Colonic mucosa (tissue), 4 donors: ENCODE results near the gene CARD19. TPM values are rescaled to one million over a fixed set of nuclear protein-coding genes. Genes with fewer than 3 reads are reported as not detected.

Source experiments
- DNase-seq: peaks from one replicate; pipeline ENCODE4 v3.0.0-alpha.2; 2020
- H3K27ac ChIP-seq: fragments of 200-600 bp; one replicate; pipeline ENCODE4 v1.8.0; 2021
- H3K27me3 ChIP-seq: fragments of 200-600 bp; one replicate; pipeline ENCODE4 v1.8.0; 2021
- H3K36me3 ChIP-seq: fragments of 200-600 bp; one replicate; pipeline ENCODE4 v1.8.0; 2021
- H3K4me1 ChIP-seq: fragments of 200-600 bp; one replicate; pipeline ENCODE4 v1.8.0; 2021; ENCODE audit warnings: mild to moderate bottlenecking
- H3K4me3 ChIP-seq: fragments of 200-600 bp; one replicate; pipeline ENCODE4 v1.8.0; 2021
- H3K9ac ChIP-seq, 2 donors: one replicate each; pipeline ENCODE4 v1.7.0; 2013; ENCODE audit warnings: control low read depth in 2 of 2, low read depth in 2 of 2, low read length in 2 of 2
- H3K9me3 ChIP-seq: fragments of 200-600 bp; one replicate; pipeline ENCODE4 v1.8.0; 2021
- intact Hi-C: fragments of 100-400 bp; cut with DNase I; formaldehyde crosslinking; loops from one replicate; pipeline ENCODE4 v1.14.1; 2022
- total RNA-seq, 2 donors: library from RNA; stranded (reverse); fragmentation: NEBNext Ultra II Directional in 1 of 2; extraction: Animal tissue kit (Norgen Biotek cat#: 25700) in 1 of 2; gene quantifications; one replicate each; pipeline ENCODE4 v1.2.1, GENCODE V29; 2021
- TF ChIP-seq, protein P1 (sequence below): fragments of 200-600 bp; IDR thresholded peaks from one replicate; pipeline ENCODE4 v1.8.0; 2022; ENCODE audit warnings: antibody characterized with exemption, mild to moderate bottlenecking
- donor health status: healthy.
- donor health status: DM: no; HTN: no; CAD: no.
- donor health status: DM: no; HTN: no; CAD: no.

The CARD19 gene
- total RNA-seq, 2 donors from 2014 or later = 48.6 to 56.3 TPM

DNA sequence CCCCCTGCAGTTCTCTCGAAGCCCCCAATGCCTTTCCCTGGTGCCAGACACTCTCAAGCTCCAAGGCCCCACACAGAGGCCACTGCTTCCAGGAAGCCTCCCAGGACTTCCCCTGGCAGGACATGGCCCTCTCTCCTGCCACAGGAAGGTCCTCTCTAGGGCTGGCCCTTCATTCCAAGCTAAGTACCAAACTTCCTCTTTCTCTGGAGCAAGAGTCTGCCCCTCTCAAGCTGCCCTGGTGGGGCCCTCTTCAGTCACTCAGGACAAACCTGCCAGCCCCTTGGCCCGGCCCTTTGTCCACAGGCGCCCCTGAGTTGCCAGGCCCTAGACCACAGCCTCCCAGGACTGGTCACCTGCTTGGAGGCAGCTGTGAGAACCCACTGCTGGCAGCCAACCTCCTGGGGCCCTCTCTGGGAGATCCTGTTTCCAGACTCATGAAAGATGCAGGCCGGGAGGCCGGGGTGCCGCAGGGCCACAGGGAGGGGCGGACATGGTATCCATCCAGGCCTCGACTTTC, 31.4 kb downstream of the CARD19 start:
- Histone ChIP-seq H3K4me3 (no peak overlapping the region), H3K9ac (peak overlapping the region in 1 of 2 donors; percentile 26), H3K27me3 (no peaks in the 10 kb centered on the region), H3K4me1 (peaks cover 10% of the 10 kb centered on the region), H3K9me3 (no peaks in the 10 kb centered on the region), H3K27ac (peak overlapping the region; percentile 44), H3K36me3 (no peaks in the 10 kb centered on the region)
- TF ChIP-seq, protein P1, sequence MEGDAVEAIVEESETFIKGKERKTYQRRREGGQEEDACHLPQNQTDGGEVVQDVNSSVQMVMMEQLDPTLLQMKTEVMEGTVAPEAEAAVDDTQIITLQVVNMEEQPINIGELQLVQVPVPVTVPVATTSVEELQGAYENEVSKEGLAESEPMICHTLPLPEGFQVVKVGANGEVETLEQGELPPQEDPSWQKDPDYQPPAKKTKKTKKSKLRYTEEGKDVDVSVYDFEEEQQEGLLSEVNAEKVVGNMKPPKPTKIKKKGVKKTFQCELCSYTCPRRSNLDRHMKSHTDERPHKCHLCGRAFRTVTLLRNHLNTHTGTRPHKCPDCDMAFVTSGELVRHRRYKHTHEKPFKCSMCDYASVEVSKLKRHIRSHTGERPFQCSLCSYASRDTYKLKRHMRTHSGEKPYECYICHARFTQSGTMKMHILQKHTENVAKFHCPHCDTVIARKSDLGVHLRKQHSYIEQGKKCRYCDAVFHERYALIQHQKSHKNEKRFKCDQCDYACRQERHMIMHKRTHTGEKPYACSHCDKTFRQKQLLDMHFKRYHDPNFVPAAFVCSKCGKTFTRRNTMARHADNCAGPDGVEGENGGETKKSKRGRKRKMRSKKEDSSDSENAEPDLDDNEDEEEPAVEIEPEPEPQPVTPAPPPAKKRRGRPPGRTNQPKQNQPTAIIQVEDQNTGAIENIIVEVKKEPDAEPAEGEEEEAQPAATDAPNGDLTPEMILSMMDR = no peak
- intact Hi-C loops = no loop called here
- no peak for DNase-seq

DNA sequence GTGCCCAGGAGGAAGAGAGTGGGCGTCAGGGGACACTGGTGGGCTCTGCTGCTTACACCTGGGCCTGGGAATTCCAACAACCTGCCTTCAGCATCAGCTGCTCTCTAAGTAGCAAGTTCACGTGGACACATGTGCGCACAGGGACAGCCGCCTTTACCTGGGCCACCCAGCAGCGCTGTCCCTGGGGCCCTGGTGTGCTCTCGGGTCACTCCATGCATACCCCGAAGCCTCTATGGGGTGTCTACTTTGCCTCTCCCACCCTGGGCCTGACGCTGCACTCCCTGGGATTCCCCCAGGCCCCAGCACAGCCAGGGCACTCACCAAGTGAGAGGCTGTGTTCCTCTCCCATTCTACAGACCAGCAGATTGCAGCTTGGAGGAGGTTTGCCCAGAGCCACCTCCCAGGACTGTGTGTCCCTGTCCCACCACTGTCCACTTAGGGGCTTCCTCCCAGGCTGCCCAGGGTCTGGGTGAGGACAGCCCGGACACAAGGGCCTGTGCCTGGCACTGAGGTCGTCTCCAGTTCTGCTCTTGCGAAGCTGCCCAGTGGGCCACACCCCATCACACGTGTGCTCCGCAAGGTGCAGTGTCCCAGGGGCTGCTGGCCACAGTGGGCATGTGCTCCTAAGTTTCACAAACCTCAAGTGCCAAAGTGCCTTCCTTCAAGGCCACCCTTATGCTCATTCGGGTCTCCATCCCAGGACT, 32.1 kb downstream of the CARD19 start:
- no peak overlapping the region for H3K4me3 ChIP-seq
- intact Hi-C loops = no loop called here
- DNase-seq = no peak
- no peaks in the 10 kb centered on the region for H3K27me3 ChIP-seq
- TF ChIP-seq, protein P1 = no peak
- H3K4me1 ChIP-seq = peaks cover 18% of the 10 kb centered on the region
- no peaks in the 10 kb centered on the region for H3K9me3 ChIP-seq
- peak overlapping the region; percentile 44 for H3K27ac ChIP-seq
- no peaks in the 10 kb centered on the region for H3K36me3 ChIP-seq
- no peak overlapping the region for H3K9ac ChIP-seq

DNA sequence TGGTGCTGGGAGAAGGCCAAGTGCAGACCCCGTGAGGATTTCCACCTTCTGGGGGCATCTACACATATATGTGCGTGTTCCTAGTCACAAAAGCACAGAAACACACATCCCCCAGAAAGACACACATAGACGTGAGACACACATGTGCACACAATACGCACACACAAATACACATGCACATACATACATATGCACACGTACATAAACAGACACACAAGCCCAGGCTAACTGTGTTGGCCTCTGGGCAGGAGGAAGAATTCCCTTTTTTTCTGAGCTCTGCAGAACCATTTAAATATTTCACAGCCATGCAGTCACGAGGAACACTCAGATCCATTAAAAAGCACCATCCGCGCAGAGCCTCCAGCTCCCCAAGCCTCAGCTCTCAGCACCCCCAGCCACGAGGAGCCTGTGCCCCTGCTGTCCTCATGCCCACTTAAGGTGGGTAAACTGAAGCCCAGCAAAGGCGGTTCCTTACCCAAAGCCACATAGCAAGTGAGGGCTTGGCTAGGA, 32.8 kb downstream of the CARD19 start:
- H3K4me3 ChIP-seq = no peak overlapping the region
- H3K9ac ChIP-seq = no peak overlapping the region
- no peak overlapping the region for H3K27ac ChIP-seq
- no peak for DNase-seq
- intact Hi-C loops = no loop called here
- H3K4me1 ChIP-seq = peaks cover 20% of the 10 kb centered on the region
- no peaks in the 10 kb centered on the region for H3K27me3 ChIP-seq
- no peaks in the 10 kb centered on the region for H3K9me3 ChIP-seq
- no peaks in the 10 kb centered on the region for H3K36me3 ChIP-seq
- TF ChIP-seq, protein P1 = no peak

DNA sequence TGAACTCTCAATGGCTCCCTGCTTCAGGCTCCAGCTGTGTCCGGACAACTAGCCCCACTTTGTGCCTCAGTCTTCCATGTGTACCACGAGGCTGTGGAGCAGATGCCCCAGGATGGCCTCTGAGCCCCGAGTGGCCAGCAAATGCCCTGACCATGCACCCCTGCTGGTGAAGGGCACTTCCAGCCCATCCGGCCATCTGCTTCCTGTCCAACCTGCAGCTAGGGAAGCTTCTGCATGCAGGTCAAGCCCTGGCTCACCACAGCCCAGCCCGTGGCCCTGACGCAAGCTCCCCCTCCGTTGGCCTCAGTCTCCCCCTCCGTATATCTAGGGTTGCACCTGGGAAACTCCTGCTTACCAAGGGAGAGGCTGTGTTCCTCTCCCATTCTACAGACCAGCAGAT, 33.3 kb downstream of the CARD19 start:
- Histone ChIP-seq H3K9ac (no peak overlapping the region), H3K27me3 (no peaks in the 10 kb centered on the region), H3K4me1 (peaks cover 20% of the 10 kb centered on the region), H3K9me3 (no peaks in the 10 kb centered on the region), H3K4me3 (no peak overlapping the region), H3K36me3 (no peaks in the 10 kb centered on the region), H3K27ac (peak overlapping the region; percentile 7)
- intact Hi-C loops = no loop called here
- TF ChIP-seq, protein P1 = no peak
- DNase-seq = no peak

DNA sequence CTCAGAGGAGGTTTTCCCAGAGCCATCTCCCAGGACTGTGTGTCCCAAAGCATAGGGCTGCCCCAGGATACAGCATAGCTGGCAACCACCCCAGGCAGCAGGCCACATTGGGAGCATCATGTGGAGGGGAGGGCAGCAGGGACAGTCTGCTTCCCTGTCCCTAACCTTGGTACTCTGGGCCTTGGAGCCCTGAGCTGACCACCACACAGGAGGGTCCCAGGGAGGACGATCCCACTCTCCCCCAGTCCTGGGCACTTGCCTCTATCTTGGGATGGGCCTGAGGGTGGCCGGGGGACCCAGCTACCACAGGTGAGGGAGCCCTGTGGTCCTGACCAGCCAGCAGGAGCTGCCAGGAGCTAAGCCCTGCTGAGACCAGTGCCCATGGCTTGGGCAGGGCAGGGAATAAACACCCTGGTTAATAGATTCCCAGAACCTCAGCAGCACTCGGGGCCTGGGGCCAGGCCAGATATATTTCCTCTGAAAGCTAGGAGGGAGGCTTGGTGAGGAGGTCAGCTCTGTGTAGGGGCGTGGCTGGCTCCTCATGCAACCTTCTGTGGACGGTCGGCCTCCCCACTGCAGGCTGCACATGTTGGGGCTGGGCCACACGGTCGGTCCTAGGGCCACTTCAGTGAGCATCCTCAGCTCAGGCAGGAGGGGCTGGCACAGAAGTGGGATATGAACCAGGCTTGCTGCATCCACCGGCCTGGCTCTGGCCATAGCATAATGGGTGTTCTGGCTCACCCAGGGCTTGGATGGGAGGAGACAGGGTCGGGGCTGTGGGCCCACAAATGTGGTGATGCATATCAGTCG, 33.9 kb downstream of the CARD19 start:
- intact Hi-C loops = no loop called here
- H3K27me3 ChIP-seq = no peaks in the 10 kb centered on the region
- H3K4me3 ChIP-seq = no peak overlapping the region
- peak overlapping the region; percentile 7 for H3K27ac ChIP-seq
- H3K9ac ChIP-seq = no peak overlapping the region
- H3K36me3 ChIP-seq = no peaks in the 10 kb centered on the region
- TF ChIP-seq, protein P1 = no peak
- DNase-seq = no peak
- peaks cover 26% of the 10 kb centered on the region for H3K4me1 ChIP-seq
- H3K9me3 ChIP-seq = no peaks in the 10 kb centered on the region
